Heart left ventricle (tissue), 16 donors: ENCODE data around the gene CAPG. TPM values are rescaled to one million over a fixed set of nuclear protein-coding genes. Genes with fewer than 3 reads are reported as not detected.

Experiments used
- ATAC-seq, 4 donors: fragments of 200-7000 bp; cut with Tn5 transposase; one replicate each; pipeline ENCODE4 v1.9.1; 2020 to 2022; ENCODE audit warnings: moderate library complexity in 4 of 4, mild to moderate bottlenecking in 3 of 4, moderate number of reproducible peaks in 1 of 4
- DNase-seq, 5 donors: peaks; one replicate each; pipeline ENCODE4 v3.0.0-alpha.2; 2020
- H3K27ac ChIP-seq, 12 donors: fragments of 200-600 bp; sonication (generic) in 4 of 12; one replicate each; pipeline versions ENCODE4 v1.5.0 to v1.8.0; 2016 to 2022; ENCODE audit warnings: mild to moderate bottlenecking in 2 of 12
- H3K27me3 ChIP-seq, 9 donors: fragments of 200-600 bp; sonication (generic) in 2 of 9; one replicate each; pipeline versions ENCODE4 v1.5.1 to v1.8.0; 2016 to 2022; ENCODE audit warnings: mild to moderate bottlenecking in 3 of 9
- H3K36me3 ChIP-seq, 9 donors: fragments of 200-600 bp; sonication (generic) in 2 of 9; one replicate each; pipeline versions ENCODE4 v1.5.0 to v1.8.0; 2018 to 2022; ENCODE audit warnings: mild to moderate bottlenecking in 2 of 9
- H3K4me1 ChIP-seq, 12 donors: fragments of 200-600 bp; sonication (generic) in 4 of 12; one replicate each; pipeline versions ENCODE4 v1.5.0 to v1.8.0; 2016 to 2022; ENCODE audit warnings: mild to moderate bottlenecking in 3 of 12
- H3K4me3 ChIP-seq, 12 donors: fragments of 200-600 bp; sonication (generic) in 4 of 12; one replicate each; pipeline versions ENCODE4 v1.5.0 to v1.8.0; 2017 to 2022; ENCODE audit warnings: mild to moderate bottlenecking in 9 of 12, moderate library complexity in 4 of 12
- H3K9me3 ChIP-seq, 12 donors: fragments of 200-600 bp; sonication (generic) in 4 of 12; one replicate each; pipeline versions ENCODE4 v1.5.0 to v1.8.0; 2016 to 2022; ENCODE audit warnings: mild to moderate bottlenecking in 1 of 12
- POLR2A ChIP-seq, 2 donors: fragments of 450-650 bp; IDR thresholded peaks; one replicate each; pipeline ENCODE4 v1.6.1; 2017; ENCODE audit warnings: antibody characterized with exemption in 2 of 2, mild to moderate bottlenecking in 2 of 2, moderate library complexity in 2 of 2
- WGBS, 4 donors: extraction: QIAGEN DNeasy Blood & Tissue Kit in 2 of 4; methylation state at CpG; one replicate each; pipeline versions ENCODE4 v1.1.5 to v1.1.7; 2013 to 2018; 5-methylcytosine and 5-hydroxymethylcytosine counted together
- intact Hi-C, 10 donors: fragments of 100-400 bp; cut with DNase I; formaldehyde crosslinking; loops; one replicate each; pipeline versions ENCODE4 v1.11.1 to v1.14.2; 2022
- polyA plus RNA-seq, 2 donors: library from polyadenylated mRNA; stranded (reverse); fragments of 200-250 nt; gene quantifications; one replicate each; pipeline ENCODE4 v1.2.3, GENCODE V29; 2013
- total RNA-seq, 9 donors: library from RNA; depleted of rRNA in 2 of 9; stranded (reverse); fragments of >200 nt in 2 of 9; fragmentation: NEBNext Ultra II Directional in 3 of 9; extraction: Animal tissue kit (Norgen Biotek cat#: 25700) in 3 of 9; gene quantifications; one replicate each; pipeline versions ENCODE4 v1.1.0 to v1.2.4, GENCODE V29; 2016 to 2023
- TF ChIP-seq, protein P1 (sequence below), 12 donors: fragments of 200-600 bp; sonication (generic) in 4 of 12; IDR thresholded peaks; one replicate each; pipeline versions ENCODE4 v1.5.0 to v1.8.0; 2018 to 2022; ENCODE audit warnings: antibody characterized with exemption in 12 of 12, mild to moderate bottlenecking in 5 of 12
- donor health status: ischemic (EF 13 %, LVEDD 7.1; RV severe dilation, severe dysfunction).
- donor health status: healthy with polysubstance abuse.
- donor health status: DM: no; HTN: yes; CAD: no.
- donor health status: DM: no; HTN: no; CAD: no.
- donor health status: ischemic (EF 25% LVEDD 6.9; RV normal size, moderate dysfunction).
- donor health status: ischemic (EF 25% LVEDD 5.7; RV mildly dilated, moderate dysfunction).
- donor health status: healthy.
- donor health status: DM: yes; HTN: yes; CAD: no.
- donor health status: ischemic (EF 35%, LVEDD 5.7; RV mildly dilated, moderate dysfunction).
- donor health status: nonischemic (EF 11% LVEDD 7.7; RV severe dilation, severe dysfunction).
- donor health status: DM: yes; HTN: yes; CAD: no.
- donor health status: PGD.
- donor health status: ischemic (EF 29% LVEDD 5.4; RV normal size, mild dysfunction).
- donor health status: nonischemic (EF 23%, LVEDD 6.1; RV moderate dilation, normal function).

CAPG gene
- total and polyA plus RNA-seq, 11 donors: 2.8 to 91.6 (median 4.5) TPM

- Histone ChIP-seq H3K4me3 (peak overlapping the region in 9 of 12 donors; percentile 49 to 59 (median 56)), H3K4me1 (peaks cover 16 to 66% (median 39%) of the 10 kb centered on the region in 12 donors)
- intact Hi-C loops: loop anchor here in 6 of 10 donors (1.0 to 5.0 kb wide), 5 partner anchors 60 to 102 kb away; partner anchors contain the start of gene MAT2A (in 4 of the 6)
Measured at GRCh38 chr2:85436836-85437487, 26.8 kb upstream of the CAPG start.

DNA sequence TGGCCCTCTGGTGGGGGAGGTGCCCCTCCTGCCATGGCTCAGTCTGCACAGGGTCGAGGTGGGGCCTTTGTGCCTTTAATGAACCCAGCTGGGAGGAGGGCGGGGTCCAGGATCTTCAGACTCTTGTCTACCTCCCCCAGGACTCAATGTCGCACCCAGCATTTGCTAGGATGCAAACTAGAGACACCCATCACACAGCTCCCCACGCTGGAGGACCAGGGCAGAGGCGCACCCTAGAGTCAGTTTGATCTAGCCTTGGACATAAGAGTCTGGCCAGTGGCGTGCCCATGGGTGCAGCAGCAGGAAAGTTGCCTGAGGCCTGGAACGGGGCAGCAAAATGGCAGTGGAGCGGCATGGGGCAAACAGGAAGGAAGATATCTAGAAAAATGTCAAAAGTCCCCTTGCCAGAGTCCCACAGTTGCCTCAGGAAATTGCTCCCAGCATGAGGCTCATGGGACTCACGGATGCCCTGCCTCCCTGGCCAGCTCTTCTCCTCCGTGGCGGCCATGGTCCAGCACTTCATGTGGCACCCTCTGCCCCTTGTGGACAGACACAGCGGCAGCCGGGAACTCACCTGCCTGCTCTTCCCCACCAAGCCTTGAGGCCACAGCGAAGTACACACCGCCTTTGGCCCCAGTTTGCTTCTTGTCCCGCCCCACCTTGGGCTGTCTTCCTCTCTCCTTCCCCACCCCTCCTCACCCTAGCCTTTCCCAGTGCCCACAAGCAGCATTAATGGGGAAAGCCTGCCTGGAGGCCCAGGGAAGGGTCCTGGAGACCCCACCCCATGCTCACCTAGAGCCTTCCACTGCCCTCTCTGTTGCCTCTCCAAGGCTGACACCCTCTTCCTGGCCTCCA, 26.0 kb upstream of the CAPG start:
- no peaks in the 10 kb centered on the region for H3K36me3 ChIP-seq
- no peak for ATAC-seq
- H3K4me1 ChIP-seq: peaks cover 16 to 66% (median 39%) of the 10 kb centered on the region in 12 donors
- H3K9me3 ChIP-seq: no peaks in the 10 kb centered on the region
- TF ChIP-seq, protein P1, sequence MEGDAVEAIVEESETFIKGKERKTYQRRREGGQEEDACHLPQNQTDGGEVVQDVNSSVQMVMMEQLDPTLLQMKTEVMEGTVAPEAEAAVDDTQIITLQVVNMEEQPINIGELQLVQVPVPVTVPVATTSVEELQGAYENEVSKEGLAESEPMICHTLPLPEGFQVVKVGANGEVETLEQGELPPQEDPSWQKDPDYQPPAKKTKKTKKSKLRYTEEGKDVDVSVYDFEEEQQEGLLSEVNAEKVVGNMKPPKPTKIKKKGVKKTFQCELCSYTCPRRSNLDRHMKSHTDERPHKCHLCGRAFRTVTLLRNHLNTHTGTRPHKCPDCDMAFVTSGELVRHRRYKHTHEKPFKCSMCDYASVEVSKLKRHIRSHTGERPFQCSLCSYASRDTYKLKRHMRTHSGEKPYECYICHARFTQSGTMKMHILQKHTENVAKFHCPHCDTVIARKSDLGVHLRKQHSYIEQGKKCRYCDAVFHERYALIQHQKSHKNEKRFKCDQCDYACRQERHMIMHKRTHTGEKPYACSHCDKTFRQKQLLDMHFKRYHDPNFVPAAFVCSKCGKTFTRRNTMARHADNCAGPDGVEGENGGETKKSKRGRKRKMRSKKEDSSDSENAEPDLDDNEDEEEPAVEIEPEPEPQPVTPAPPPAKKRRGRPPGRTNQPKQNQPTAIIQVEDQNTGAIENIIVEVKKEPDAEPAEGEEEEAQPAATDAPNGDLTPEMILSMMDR (IDR thresholded peaks at IDR 0.05): no peak
- TF ChIP-seq POLR2A (IDR thresholded peaks at IDR 0.05): no peak
- intact Hi-C loops: loop anchor here in 6 of 10 donors (2.0 to 5.0 kb wide), 4 partner anchors 61 to 103 kb away; partner anchors contain the start of gene MAT2A (in 4 of the 6)
- H3K27ac ChIP-seq: peak overlapping the region; percentile 91 to 99 (median 95)
- H3K27me3 ChIP-seq: no peaks in the 10 kb centered on the region
- DNase-seq: no peak
- WGBS, 4 donors: 93 to 95% (median 94%) methylated on average over 15 to 16 of the region's 16 CpGs
- H3K4me3 ChIP-seq: no peak overlapping the region

More at GRCh38 chr2:85436836-85437487, 26.8 kb upstream of the CAPG start:
- WGBS, 4 donors: 56 to 66% (median 60%) methylated on average over 10 of the region's 10 CpGs
- TF ChIP-seq, protein P1 (IDR thresholded peaks at IDR 0.05): no peak
- TF ChIP-seq POLR2A (IDR thresholded peaks at IDR 0.05): no peak
- Histone ChIP-seq H3K9me3 (no peaks in the 10 kb centered on the region), H3K36me3 (no peaks in the 10 kb centered on the region), H3K27me3 (no peaks in the 10 kb centered on the region), H3K27ac (peak overlapping the region; percentile 91 to 99 (median 95))
- DNase-seq (no peak), ATAC-seq (no peak)

DNA sequence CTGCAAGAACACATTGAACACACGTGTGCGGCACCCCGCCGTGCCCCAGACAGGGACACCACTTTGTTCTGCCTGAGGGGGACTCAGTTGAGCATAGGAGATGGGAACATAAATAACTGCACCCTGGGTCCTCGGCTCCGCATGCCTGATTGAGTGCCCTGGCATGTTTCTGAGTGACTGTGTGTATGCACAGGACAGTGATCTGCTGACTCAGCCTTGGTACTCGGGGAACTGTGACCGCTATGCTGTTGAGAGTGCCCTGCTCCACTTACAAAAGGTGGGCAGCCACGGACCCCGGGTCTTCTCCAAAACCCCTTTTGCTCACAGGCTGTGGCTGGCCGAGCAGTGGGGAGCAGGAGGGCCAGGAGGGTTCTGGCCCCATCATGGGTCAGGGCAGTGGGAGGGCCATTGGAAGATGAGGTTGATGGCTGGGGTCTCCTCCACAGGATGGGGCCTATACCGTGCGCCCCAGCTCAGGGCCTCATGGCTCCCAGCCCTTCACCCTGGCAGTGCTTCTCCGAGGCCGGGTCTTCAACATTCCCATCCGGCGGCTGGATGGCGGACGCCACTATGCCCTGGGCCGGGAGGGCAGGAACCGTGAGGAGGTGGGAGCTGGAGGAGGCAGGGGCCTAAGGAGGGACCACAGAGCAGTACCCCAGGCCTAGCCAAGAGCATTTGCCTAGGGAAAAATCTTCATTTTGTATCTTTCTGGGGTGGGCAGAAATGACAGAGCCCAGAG, 25.2 kb upstream of the CAPG start:
- no peaks in the 10 kb centered on the region for H3K27me3 ChIP-seq
- H3K9me3 ChIP-seq: no peaks in the 10 kb centered on the region
- intact Hi-C loops: loop anchor here in 3 of 10 donors (5.0 kb wide), 2 partner anchors 62 to 102 kb away; partner anchors contain the start of gene MAT2A (in 2 of the 3)
- H3K27ac ChIP-seq: peak overlapping the region in 9 of 12 donors; percentile 20 to 98 (median 60)
- TF ChIP-seq, protein P1 (IDR thresholded peaks at IDR 0.05): no peak
- no peak for TF ChIP-seq POLR2A (IDR thresholded peaks at IDR 0.05)
- no peaks in the 10 kb centered on the region for H3K36me3 ChIP-seq
- DNase-seq (peak in 1 of 5 donors; percentile 47), ATAC-seq (no peak)
- 65 to 93% (median 86%) methylated on average over 9 to 21 of the region's 21 CpGs for WGBS, 4 donors
- peaks cover 16 to 66% (median 39%) of the 10 kb centered on the region in 12 donors for H3K4me1 ChIP-seq
- no peak overlapping the region for H3K4me3 ChIP-seq
